Fibroblast of the aortic adventitia (primary cell): ENCODE results near the gene FNDC1. TPM values are rescaled to one million over a fixed set of nuclear protein-coding genes. Genes with fewer than 3 reads are reported as not detected.

Source experiments
- DNase-seq: peaks from one replicate; pipeline ENCODE4 v3.0.0-alpha.2; 2010; ENCODE audit warnings: low read depth
- H3K4me3 ChIP-seq: 2 replicates; pipeline ENCODE4 v1.5.1; 2011; ENCODE audit warnings: low read depth, mild to moderate bottlenecking, control low read depth, low read length, moderate library complexity
- total RNA-seq: library from RNA; depleted of rRNA; stranded (reverse); fragments of >200 nt; gene quantifications from 2 replicates; pipeline ENCODE4 v1.2.3, GENCODE V29; 2012; ENCODE audit warnings: low replicate concordance
- TF ChIP-seq, protein P1 (sequence below): IDR thresholded peaks from 2 replicates; pipeline ENCODE4 v1.5.1; 2011; ENCODE audit warnings: mild to moderate bottlenecking, low read length, control low read depth, inconsistent platforms; ENCODE audit not compliant: insufficient read depth

FNDC1 gene
- total RNA-seq, 1 donor = 1.6 TPM

DNA sequence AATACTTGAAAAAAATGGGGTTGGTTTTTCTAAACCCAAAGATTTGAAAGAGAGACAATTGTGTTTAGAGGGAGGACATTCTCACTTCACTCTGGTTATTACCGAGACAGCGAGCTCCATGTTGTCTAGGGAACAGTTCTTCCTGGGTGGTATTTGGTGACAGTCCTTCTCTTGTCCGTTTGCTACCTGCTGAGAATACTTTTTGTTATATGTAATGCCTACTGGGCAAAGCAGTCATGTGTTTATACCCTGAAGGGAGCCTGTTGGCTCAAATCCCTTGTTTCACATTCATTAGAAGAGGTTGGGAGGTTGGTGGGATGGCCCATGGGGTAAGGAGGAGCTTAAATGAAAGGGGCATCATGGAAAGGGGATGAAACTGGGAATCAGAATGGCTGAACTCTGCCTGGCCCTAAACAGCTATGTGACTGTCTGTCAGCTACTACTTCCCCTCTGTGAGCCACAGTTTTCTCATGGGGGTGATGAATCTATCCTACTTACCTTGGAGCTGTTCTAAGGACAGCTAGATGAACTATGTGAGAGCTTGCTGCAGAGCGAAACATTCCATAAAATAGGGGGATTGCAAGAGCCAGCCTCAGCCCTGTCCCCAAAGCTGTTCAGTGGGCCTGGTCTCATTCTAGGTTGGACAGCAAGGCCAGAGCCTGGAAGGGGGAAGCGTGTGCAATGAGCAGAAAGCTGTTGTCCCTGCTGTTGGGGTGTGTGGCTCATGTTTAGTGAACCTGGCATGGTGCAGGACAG lies 43.5 kb downstream of the FNDC1 start:
- no peak overlapping the region for H3K4me3 ChIP-seq
- TF ChIP-seq, protein P1, sequence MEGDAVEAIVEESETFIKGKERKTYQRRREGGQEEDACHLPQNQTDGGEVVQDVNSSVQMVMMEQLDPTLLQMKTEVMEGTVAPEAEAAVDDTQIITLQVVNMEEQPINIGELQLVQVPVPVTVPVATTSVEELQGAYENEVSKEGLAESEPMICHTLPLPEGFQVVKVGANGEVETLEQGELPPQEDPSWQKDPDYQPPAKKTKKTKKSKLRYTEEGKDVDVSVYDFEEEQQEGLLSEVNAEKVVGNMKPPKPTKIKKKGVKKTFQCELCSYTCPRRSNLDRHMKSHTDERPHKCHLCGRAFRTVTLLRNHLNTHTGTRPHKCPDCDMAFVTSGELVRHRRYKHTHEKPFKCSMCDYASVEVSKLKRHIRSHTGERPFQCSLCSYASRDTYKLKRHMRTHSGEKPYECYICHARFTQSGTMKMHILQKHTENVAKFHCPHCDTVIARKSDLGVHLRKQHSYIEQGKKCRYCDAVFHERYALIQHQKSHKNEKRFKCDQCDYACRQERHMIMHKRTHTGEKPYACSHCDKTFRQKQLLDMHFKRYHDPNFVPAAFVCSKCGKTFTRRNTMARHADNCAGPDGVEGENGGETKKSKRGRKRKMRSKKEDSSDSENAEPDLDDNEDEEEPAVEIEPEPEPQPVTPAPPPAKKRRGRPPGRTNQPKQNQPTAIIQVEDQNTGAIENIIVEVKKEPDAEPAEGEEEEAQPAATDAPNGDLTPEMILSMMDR = no peak
- no peak for DNase-seq

DNA sequence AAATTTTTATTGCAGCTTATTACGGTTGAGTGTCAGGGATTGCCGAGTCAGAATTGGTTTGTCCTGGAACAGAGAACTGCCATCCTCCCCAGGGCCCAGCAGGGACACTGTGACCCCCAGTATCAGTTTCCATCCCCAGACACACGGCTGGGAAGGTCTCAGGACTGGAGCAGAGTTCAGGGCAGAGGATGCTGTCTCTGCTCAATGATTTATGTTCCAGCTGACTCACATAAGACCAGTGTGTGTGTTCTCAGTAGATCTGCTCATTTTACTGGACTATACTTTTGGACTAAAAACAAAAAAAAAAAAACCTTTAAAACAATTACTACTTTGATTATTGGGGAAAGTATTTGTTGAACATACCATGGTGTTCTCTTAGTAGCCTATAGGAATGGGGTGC lies 44.2 kb downstream of the FNDC1 start:
- TF ChIP-seq, protein P1 = no peak
- peak; percentile 21 for DNase-seq
- H3K4me3 ChIP-seq = no peak overlapping the region

DNA sequence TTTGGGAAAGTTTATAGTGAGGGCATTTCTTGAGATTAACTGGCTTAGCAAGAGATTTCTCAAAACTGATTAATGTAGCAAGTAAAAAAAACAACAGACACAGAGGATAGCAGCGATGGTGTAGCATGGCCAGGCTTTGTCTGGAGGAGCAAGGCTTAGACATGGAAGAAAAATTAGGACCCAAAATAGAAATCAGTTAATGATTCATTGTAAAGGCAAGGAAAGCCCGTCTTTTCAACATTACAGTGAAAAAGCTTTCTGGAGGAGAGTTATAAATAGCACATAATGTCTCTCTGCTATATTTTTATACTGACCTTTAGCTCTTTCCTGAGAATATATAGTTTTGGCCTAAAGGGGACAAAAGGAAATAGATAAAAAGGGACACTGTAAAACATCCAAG lies 45.1 kb downstream of the FNDC1 start:
- TF ChIP-seq, protein P1 = no peak
- DNase-seq = no peak
- no peak overlapping the region for H3K4me3 ChIP-seq

DNA sequence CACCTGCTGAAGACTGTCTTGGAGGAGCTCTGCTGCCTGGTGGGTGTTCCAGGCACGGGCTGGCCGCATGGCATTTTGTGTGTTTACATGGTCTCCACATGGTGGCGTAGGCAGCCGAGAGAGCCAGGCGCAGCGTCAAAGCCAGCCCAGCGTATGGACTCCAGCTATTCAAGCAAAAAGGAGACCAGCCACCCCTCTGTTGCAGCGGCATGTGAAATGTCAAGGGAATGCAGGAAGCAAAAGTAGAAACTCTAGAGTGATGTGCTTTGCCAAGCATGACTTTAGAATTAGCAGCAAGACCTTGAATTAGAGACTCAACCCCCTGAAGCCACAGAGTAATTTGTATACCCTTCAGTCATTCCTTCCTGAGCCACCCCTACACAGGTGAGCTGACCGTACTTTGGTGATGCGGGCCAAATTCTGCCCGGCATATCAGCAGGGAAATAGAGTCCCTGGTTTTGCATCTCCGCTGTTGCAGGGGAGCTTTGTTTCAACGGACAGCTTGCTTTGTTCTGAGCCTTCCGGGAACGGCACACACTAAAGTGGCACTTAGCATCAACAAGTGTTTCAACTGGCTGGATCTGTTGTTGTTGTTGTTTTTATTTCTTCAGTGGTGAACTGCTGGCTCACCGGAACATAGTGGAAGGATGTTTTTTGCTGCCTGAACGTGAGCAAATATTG lies 48.5 kb downstream of the FNDC1 start:
- TF ChIP-seq, protein P1 = no peak
- peak; percentile 23 for DNase-seq
- no peak overlapping the region for H3K4me3 ChIP-seq

DNA sequence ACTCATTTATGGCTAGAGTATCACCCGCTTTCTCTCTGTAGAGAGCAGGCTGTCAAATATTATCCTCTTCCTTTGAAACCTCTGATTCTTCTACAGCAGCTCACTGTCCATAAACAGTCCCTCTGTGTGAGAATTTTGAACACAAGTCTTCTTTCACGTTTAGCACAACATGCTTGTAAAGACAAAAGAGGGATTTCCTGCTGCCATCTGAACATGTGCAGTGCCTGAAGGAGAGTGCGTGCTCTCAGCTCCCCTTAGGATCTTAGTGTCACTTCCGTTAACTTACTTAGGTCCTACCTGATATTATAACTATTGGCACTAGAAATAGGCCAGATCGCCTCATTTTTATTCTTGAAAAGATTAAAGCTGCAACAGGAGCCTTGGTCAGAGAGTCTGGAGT lies 50.9 kb downstream of the FNDC1 start:
- no peak overlapping the region for H3K4me3 ChIP-seq
- DNase-seq = no peak
- TF ChIP-seq, protein P1 = no peak

DNA sequence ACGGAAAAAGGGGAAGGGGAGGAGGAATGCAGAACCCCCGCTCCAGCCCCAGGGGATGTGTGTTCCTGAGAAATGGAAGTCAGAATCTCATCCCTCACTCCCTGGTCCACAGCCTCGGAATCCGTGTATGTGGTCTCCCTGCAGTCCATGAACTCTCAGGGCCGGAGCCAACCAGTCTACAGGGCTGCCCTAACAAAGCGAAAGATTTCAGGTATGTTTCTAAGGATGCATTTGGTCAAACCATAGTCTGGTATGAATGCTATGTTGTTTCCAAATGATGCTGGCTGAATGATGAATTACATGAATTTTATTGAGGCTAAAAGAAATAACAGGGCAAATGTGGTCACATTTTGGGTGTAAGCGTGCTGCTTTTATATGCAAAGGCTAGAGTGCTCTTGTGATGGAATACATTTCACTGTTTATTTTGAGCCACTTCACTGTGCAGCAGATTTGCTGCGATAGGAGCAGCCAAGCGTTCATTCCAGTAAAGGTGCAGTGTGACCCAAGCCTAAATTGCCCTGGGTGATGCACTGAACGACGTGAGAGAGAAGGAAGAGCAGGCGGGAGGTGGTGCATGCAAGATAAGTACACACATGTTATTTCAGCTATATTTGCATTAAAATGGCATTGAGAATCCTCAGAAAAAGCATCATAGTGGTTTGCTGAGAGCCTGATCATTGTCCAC lies 52.4 kb downstream of the FNDC1 start:
- H3K4me3 ChIP-seq = no peak overlapping the region
- TF ChIP-seq, protein P1 = no peak
- DNase-seq = no peak
